ENCODE measurements around the gene BTG1.

DNA sequence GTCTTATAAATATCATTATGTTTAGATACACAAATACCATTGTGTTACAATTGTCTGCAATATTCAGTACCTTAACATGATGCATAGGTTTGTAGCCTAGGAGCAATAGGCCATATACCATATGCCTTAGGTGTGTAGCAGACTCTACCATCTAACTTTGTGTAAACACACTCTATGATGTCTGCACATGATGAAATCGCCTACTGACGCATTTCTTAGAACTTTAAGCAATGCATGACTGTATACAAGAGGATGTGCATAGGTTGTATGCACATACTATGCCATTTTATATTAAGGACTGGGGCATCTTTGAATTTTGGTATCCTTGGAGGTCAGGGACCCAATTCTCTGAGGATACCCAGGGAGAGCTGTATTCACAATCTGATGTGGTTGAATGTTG is 10.1 kb upstream of the BTG1 start:
- TF ChIP-seq POLR2A (IDR thresholded peaks at IDR 0.05; ENCODE audit: low read depth, low read length), result no peak
- no peak for TF ChIP-seq FOS (IDR thresholded peaks at IDR 0.05; ENCODE audit: low read depth, low read length)
